ENCODE data around the gene IGF1R. TPM values are rescaled to one million over a fixed set of nuclear protein-coding genes. Genes with fewer than 3 reads are reported as not detected.

IGF1R gene
- 34.1 and 98.8 TPM in 2 replicates for total RNA-seq

GRCh38 chr15:98647774-98648653, at the start of gene IGF1R:
TSS of gene IGF1R (plus strand) at chr15:98648539. CDS start at chr15:98649582, 1,043 bp downstream.

Data from epithelial cell of alveolus of lung (primary cell).